Neural crest cell (in vitro differentiated cells): ENCODE measurements around the gene THOC1. TPM values are rescaled to one million over a fixed set of nuclear protein-coding genes. Genes with fewer than 3 reads are reported as not detected.

Experiments used
- DNase-seq: peaks from one replicate; pipeline ENCODE4 v3.0.0; 2021; ENCODE audit warnings: low read depth, mixed read lengths, low spot score
- H3K27ac Mint-ChIP-seq: one replicate; pipeline ENCODE4 v1.8.0; 2021; ENCODE audit warnings: mild to moderate bottlenecking, mixed read lengths; ENCODE audit not compliant: unreplicated experiment
- H3K27me3 Mint-ChIP-seq: 2 replicates; pipeline ENCODE4 v1.8.0; 2021; ENCODE audit warnings: low read depth, mild to moderate bottlenecking, mixed read lengths
- H3K36me3 Mint-ChIP-seq: 2 replicates; pipeline ENCODE4 v1.8.0; 2021; ENCODE audit warnings: low read depth, mild to moderate bottlenecking, mixed read lengths
- H3K4me1 Mint-ChIP-seq: 2 replicates; pipeline ENCODE4 v1.8.0; 2021; ENCODE audit warnings: mixed read lengths
- H3K4me3 Mint-ChIP-seq: one replicate; pipeline ENCODE4 v1.8.0; 2021; ENCODE audit warnings: mild to moderate bottlenecking, mixed read lengths
- H3K9me3 Mint-ChIP-seq: 2 replicates; pipeline ENCODE4 v1.8.0; 2021; ENCODE audit warnings: mixed read lengths
- total RNA-seq: library from RNA; stranded (reverse); gene quantifications from 2 replicates; pipeline ENCODE4 v1.2.1, GENCODE V29; 2021
- TF ChIP-seq, protein P1 (sequence below): fragments of 200-600 bp; sonication (generic); conservative IDR thresholded peaks from 2 replicates; pipeline ENCODE4 v1.5.0; 2021; ENCODE audit warnings: antibody characterized with exemption, mild to moderate bottlenecking

The THOC1 gene
- total RNA-seq, 1 donor from 2014 or later = 77.5 TPM

DNA sequence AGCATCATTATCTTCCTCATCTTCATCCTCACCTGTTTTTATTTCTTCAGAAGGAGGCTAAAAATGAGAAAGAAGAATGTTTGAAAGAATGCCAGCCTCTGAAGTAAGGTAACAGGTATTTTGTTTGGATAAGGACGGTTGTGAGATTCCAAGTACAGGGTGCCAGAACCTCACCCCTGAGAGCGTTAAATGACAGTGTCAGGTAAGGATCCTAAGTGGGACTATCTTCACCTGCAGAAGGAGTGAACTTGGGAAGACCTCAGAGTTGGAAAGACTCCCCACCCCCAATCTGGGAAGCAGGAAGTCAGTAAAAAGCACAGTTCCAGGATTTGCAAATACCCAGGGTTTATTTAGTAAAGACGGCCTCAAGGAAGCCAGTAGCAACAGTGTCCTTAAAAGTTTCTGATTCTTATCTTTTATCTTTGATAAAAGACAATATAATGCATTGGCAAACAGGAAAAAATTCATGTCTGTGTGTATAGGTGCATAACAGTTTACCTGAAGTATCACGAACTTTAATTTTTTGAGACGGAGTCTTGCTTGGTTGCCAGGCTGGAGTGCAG, 52.3 kb downstream of the THOC1 start:
- no peaks in the 10 kb centered on the region for H3K4me1 Mint-ChIP-seq
- TF ChIP-seq, protein P1, sequence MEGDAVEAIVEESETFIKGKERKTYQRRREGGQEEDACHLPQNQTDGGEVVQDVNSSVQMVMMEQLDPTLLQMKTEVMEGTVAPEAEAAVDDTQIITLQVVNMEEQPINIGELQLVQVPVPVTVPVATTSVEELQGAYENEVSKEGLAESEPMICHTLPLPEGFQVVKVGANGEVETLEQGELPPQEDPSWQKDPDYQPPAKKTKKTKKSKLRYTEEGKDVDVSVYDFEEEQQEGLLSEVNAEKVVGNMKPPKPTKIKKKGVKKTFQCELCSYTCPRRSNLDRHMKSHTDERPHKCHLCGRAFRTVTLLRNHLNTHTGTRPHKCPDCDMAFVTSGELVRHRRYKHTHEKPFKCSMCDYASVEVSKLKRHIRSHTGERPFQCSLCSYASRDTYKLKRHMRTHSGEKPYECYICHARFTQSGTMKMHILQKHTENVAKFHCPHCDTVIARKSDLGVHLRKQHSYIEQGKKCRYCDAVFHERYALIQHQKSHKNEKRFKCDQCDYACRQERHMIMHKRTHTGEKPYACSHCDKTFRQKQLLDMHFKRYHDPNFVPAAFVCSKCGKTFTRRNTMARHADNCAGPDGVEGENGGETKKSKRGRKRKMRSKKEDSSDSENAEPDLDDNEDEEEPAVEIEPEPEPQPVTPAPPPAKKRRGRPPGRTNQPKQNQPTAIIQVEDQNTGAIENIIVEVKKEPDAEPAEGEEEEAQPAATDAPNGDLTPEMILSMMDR = no peak
- H3K9me3 Mint-ChIP-seq = no peaks in the 10 kb centered on the region
- no peak overlapping the region for H3K4me3 Mint-ChIP-seq
- no peak for DNase-seq
- H3K36me3 Mint-ChIP-seq = peaks cover 36% of the 10 kb centered on the region
- no peaks in the 10 kb centered on the region for H3K27me3 Mint-ChIP-seq
- no peak overlapping the region for H3K27ac Mint-ChIP-seq

DNA sequence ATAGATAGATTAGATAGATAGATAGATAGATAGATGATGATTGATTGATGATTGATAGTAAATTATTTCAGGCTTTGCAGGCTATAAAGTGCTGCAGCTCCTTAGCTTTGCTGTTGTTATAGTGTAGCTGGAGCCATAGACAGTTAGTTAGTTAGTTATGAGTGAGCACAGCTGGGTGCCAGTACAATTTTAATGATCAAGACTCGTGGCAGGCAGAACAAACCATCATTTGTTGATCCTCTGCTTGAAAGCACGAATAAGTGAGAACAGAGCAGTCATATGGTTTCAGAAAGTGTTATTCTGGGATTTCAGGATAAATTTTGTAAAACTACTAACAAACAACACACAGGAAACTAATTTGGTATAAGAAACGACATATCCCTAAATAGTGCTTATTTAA, 53.9 kb downstream of the THOC1 start:
- Mint-ChIP-seq H3K4me1 (no peaks in the 10 kb centered on the region), H3K36me3 (peaks cover 33% of the 10 kb centered on the region), H3K4me3 (no peak overlapping the region), H3K27me3 (no peaks in the 10 kb centered on the region), H3K9me3 (no peaks in the 10 kb centered on the region), H3K27ac (no peak overlapping the region)
- no peak for DNase-seq
- TF ChIP-seq, protein P1 = no peak

DNA sequence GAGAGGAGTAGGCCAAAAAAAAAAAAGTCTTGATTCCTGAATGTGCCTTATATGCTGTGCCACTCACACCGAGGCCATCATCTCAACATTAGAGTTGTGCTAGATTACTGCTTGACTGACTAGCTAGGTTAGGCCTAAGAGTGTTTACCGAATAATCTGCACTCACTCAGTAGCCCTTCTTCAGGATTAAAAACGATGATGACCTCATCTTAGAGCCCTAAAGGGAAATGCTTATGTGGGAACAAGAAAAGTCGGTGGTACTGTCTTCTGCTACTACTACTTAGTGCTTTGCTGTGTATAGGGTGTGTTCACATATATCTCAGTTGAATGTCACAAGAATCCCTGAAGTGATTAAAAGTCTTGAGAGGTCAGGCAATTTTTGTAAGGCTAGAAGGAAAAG, 54.3 kb downstream of the THOC1 start:
- Mint-ChIP-seq H3K9me3 (no peaks in the 10 kb centered on the region), H3K4me3 (no peak overlapping the region), H3K27ac (no peak overlapping the region), H3K36me3 (peaks cover 28% of the 10 kb centered on the region), H3K27me3 (no peaks in the 10 kb centered on the region), H3K4me1 (no peaks in the 10 kb centered on the region)
- no peak for DNase-seq
- TF ChIP-seq, protein P1 = no peak

GRCh38 chr18:212780-213179, 55.1 kb downstream of the THOC1 start:
- H3K4me1 Mint-ChIP-seq = no peaks in the 10 kb centered on the region
- no peaks in the 10 kb centered on the region for H3K9me3 Mint-ChIP-seq
- peaks cover 23% of the 10 kb centered on the region for H3K36me3 Mint-ChIP-seq
- DNase-seq = no peak
- H3K27me3 Mint-ChIP-seq = no peaks in the 10 kb centered on the region
- H3K4me3 Mint-ChIP-seq = no peak overlapping the region
- no peak overlapping the region for H3K27ac Mint-ChIP-seq
- TF ChIP-seq, protein P1 = peak; percentile 41

DNA sequence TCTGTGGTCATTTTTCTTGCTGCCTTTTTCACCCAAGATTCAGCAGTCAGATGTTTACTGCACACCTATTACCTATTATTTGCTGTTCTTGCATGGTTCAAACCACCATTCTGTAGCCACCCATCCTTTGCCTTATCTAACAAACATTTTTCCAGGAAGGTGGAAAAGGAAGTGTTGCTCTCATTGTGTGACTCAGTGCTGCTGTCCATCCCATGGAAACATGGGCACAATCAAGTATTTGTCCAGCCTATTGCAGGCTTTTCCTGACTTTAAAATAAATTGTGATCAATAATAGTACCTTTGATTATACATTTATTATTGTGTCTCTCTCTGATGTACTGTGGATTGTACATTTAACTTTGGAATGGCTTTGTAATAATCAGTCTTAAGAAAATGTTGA, 56.3 kb downstream of the THOC1 start:
- Mint-ChIP-seq H3K36me3 (peaks cover 17% of the 10 kb centered on the region), H3K27me3 (no peaks in the 10 kb centered on the region), H3K9me3 (no peaks in the 10 kb centered on the region), H3K4me1 (no peaks in the 10 kb centered on the region), H3K27ac (no peak overlapping the region), H3K4me3 (no peak overlapping the region)
- no peak for DNase-seq
- TF ChIP-seq, protein P1 = no peak

DNA sequence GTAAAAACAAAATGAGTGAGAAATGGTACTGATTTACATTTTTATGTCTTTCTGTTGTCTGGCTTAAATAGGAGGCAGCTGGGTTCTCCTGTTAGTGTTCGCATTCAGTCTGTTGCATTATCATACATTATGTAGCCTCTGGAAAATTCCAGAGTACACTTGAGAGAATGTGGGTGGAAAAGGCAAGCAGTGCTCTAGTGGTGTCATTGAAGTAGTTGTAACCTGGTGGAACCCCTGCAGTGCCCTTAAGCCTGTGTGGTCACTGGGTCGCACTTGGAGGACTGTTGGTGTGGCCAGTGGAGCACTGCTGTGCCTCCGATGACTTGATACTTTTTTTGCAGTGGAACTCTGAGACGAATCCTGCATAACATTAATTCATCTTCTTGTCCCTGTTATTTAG, 57.1 kb downstream of the THOC1 start:
- DNase-seq = no peak
- no peak overlapping the region for H3K4me3 Mint-ChIP-seq
- H3K4me1 Mint-ChIP-seq = no peaks in the 10 kb centered on the region
- H3K27ac Mint-ChIP-seq = no peak overlapping the region
- TF ChIP-seq, protein P1 = no peak
- H3K9me3 Mint-ChIP-seq = no peaks in the 10 kb centered on the region
- no peaks in the 10 kb centered on the region for H3K27me3 Mint-ChIP-seq
- H3K36me3 Mint-ChIP-seq = peaks cover 23% of the 10 kb centered on the region
